Caki2 (cell line): ENCODE results near the gene FAM118B. TPM values are rescaled to one million over a fixed set of nuclear protein-coding genes. Genes with fewer than 3 reads are reported as not detected.

Experiments used
- DNase-seq: peaks from one replicate; pipeline ENCODE4 v3.0.0-alpha.2; 2015; ENCODE audit warnings: low read depth
- in situ Hi-C: cut with HindIII; loops from 2 replicates; pipeline ENCODE4 v1.10.0; 2016; ENCODE audit warnings: low sequenced_read_pairs, low pct_unique_long_range_greater_than_20kb, mixed read lengths
- total RNA-seq: library from RNA; depleted of rRNA; stranded (reverse); fragments of >200 nt; shearing (Covaris generic); gene quantifications from 2 replicates; pipeline ENCODE4 v1.2.3, GENCODE V29; 2014; ENCODE audit warnings: low replicate concordance; rRNA removed

Gene FAM118B
- total RNA-seq, result 2.3 and 5.7 TPM in 2 replicates

DNA sequence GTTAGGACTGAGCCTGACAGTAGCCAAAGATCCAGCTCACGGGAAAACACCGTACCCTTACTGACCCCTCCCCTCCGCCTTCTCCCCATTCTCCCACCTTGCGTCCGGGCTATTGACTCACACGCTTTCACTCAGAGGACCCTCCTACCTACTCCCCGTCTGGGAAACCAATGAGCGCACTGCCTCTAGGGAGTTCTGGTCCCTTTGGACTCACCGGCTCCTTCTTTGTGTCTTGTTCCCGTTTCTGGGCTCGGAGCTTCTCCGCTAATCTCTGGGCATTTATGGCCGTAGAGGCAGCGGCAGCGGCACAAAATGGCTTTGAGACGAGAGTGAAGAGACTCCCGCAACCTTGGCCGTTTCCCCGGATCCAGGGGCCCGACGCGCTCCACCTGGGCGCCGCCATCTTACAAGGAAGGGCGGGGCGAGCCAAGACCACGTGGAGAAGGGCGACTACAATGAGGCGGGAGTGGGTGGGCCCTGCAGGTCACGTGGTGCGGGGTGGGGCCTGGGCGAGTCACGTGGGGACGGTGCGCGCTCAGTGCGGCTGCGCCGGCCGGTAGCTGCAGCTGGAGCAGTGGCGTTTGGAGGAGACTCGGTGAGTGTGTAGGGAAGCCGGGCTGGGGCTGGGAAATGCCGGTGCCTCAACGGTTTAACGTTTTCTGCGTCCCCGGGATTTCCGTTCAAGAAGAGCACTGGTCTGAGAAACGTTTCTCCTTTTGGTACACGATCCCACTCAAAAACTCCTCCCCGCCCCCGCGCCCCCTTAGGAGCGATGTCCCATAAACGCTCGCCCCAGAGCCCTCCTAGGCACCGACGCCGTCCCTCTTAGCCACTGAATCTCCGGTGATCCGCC, at the start of gene FAM118B, which contains the start of gene RPUSD4:
TSS of gene FAM118B (plus strand) at position 547 of the 853 bp plus-strand sequence. CDS start 23,220 bp downstream, outside the sequence.
TSS of gene RPUSD4 (minus strand) at position 415 of the 853 bp plus-strand sequence. CDS start at position 403, 12 bp downstream.
- DNase-seq, result peak; percentile 75
- in situ Hi-C loops, result no loop called here

DNA sequence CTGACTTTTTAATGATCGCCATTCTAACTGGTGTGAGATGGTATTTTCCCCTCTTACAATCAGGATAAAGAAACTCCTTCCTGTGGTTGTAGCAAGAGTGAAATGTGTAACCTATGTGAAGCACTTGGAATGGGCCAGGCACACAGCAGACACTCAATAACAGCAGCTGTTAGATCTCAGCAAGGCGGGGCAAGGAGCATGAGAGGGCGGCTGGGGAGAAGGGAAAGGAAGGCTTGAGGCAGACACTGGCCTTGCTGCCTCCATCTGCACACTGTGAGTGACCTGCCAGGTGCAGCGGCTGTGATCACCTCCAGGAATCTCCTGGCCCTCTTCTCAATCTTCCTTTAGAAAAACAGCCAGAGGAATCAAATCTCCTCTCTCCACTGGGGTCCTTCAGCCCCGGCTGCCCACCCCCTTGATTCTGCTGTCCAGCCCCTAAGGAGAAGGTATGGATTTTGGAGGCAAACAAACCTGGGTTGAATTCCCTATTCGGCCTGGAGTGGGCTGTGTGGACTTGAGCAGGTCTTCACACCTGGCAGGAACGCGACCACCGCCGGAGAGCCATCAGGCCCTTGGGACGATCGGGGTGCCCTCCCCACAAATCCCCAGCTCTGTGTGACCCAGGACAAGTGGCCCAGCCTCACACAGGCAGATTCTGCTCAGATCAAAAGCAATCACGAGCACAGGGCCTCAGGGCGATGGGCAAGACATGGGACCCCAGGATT, 49.1 kb upstream of the FAM118B start:
- in situ Hi-C loops, result no loop called here

DNA sequence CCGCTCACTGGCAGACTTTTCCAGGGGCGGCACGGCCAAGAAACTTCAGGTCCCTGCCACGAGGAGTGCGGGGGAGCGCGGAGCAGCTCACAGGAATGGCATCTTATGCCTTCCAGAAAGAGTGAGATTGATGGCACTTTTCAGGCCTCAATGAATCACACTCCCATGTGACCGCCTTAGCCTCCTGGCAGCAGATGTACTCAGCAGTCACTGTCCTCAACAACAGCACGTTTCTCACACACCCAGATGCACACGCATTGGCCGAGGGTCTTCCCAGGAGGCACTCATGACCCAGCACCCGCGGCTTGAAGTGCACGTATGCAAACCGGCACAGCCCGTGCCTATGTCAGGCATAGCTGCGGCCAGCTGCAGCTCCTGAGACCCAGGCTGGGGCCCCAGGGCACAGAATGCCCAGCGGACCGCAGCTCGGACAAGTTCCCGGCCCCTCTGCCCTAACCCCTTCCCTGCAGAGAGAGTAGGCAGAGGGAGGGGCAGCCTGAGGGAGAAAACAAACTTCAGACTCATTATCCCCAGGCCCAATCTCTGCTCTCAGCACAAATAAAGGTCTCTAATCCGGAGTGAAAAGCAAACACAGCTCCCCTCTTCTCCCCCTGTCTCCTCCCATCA, 48.4 kb upstream of the FAM118B start:
- peak; percentile 79 for DNase-seq

More for the DNA sequence above, 49.1 kb upstream of the FAM118B start:
- DNase-seq, result no peak

DNA sequence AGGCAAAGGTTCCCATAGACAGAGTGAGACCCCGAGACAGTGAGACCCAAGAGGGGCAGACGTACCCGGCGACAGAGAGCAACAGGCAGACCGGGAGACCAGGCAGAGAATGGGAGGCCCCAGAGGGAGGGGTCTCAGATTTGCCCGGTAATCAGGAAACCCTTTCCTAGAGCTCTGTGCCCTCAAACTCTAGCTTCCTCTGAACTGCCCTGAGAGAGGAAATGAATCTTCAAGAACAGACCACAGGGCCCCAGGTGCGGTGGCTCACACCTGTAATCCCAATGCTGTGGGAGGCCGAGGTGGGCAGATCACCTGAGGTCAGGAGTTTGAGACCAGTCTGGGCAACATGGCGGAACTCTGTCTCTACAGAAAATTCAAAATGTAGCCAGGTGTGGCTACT, 47.8 kb upstream of the FAM118B start:
- no peak for DNase-seq
- in situ Hi-C loops, result no loop called here

More for the DNA sequence above, 48.4 kb upstream of the FAM118B start:
- in situ Hi-C loops, result no loop called here

DNA sequence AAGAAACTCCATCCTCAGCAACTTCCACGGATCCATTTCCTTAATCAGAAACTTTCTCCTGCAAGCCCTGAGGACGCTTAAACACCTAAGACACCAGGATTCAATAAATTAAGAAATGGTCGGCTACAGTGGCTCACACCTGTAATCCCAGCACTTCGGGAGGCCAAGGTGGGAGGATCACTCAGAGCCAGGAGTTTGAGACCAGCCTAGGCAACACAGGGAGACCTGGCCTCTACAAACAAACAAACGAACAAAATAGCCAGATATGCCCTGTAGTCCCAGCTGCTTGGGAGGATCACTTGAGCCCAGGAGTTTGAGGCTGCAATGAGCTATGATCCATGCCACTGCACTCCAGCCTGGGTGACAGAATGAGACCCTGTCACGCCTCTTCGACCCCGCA, 46.8 kb upstream of the FAM118B start:
- DNase-seq, result peak; percentile 4
- in situ Hi-C loops, result no loop called here

DNA sequence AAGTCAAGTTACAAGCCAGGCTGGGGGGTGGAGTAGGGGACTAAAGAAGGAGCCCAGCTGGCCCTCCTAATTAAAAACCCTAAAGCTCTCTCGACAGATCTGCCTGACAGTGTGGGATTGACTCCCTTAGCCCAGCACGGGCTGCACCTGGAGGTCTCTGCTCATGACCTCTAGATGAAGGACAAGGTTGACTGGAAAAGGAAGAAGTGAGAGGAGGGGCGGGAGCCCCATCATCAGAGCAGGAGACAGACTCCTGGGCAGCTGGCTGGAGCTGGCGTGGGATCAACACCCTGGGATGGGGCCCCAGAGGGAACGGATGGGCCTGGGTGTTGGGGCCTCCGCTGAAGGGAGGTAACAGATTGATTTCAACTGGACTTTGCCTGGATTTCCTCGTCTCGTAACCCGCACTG, 46.3 kb upstream of the FAM118B start:
- in situ Hi-C loops, result no loop called here
- no peak for DNase-seq

DNA sequence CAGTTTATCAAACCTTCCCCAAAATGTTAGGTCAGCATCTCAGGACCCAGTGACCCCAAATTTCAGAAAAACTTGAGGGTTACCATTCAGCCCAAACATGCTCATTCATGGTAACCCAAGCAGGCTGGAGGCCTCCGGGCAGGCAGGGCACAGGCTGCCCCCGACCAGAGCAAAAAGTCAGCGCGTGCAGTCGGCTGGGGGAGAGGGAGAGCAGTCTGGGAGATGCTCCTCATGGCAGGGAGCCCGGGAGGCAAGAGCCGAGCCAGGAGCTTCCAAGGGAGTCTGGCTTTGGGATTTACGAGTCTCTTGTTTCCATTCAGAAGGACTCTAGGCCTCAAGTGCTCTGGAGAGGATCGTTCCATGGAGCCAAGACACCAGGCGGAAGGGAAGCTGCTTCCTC, 45.8 kb upstream of the FAM118B start:
- no peak for DNase-seq
- in situ Hi-C loops, result no loop called here

DNA sequence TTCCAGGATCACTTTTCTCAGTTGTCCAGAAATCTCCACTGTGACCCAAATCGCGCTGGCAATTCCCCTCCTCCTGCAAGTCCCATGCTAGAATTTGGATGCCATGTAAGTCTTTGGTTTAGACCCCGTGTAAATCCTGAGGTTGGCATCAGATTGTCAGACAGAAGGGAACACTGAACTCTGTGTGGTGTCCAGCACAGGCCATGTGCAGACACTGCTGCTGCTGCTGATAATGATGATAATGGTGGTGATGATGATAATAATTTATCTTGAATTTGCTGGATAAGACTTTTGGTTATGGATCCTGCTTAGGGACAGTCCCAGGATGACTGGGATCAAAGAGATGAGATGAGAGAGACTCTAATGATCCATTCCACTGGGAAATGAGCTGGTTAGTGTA, 45.2 kb upstream of the FAM118B start:
- DNase-seq, result no peak
- in situ Hi-C loops, result no loop called here

DNA sequence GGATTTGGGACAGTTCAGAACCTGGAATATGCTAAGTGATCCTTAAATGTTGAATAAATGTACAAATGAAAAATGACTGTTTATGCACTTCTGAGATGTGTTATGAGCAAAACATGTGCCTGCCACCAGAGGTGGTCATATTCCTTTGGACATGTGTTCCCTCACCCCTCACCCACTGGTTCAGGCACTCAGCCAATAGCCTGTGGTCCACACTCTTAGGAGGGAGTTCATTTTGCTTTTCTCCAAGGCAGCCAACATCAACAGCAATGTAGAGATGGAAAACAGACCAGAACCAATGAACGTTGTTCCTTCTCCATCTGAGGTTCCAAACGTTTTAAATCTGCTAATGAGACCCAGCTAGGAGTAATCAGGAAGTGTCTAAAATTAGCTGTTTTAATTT, 44.1 kb upstream of the FAM118B start:
- in situ Hi-C loops, result no loop called here
- DNase-seq, result no peak

DNA sequence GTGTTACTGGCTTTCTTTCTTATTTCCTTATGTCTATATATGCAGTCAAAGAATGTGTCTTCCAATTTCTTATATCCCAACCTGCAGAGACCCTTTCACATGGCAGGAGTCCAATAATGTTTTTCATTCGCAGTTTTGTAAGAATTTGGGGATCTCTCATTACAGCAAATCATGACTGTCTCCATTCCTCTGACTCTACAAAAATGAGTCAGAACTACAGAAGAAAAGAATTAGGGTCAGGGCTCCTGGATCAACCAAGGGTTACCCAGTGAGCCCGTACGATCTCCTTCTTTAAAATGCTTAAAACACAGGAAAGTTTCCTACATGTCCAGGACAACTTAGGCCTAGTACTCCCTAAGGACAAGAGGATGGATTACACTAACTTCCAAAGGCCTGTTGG, 42.3 kb upstream of the FAM118B start:
- DNase-seq, result no peak
- in situ Hi-C loops, result no loop called here

DNA sequence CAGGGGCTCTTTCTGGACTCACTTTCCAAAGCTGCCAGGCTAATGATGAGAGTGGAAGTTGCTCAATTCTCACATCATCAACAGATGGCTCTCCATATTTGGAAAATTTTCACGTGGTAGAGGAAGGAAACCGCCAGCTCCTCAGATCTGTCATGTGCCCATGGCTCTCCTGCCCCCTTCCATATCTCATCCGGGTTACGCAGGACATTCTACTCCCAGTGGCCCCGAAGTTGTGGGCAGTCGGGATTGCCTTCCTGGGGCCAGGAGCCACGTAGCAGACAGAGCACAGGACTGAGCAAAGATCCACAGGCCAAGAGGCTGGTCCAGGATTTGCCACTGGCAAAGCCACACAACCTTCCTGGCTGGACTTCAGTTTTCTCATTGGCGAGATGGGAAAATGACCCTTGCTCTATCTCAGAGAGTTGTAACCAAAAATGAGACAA, 39.0 kb upstream of the FAM118B start:
- in situ Hi-C loops, result no loop called here
- no peak for DNase-seq

DNA sequence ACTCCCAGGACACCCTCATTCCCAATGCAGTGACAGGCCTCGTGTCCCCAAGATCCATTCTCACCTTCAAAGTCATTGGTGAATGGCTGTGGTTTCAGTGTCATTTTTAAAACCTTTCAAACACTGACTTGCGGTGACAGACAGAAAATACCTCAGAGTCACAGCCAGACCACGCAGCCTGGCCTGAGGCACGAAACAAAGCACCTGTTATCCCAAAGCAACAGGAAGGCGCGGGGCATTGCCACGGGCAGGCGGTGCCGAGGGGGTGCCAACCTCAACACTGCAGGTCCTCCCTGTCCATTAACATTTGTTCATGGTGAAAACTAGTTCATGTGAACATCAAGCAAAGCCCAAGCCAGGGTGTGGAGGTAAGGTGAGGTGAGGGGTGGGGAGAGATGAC, 38.3 kb upstream of the FAM118B start:
- DNase-seq, result no peak
- in situ Hi-C loops, result no loop called here

DNA sequence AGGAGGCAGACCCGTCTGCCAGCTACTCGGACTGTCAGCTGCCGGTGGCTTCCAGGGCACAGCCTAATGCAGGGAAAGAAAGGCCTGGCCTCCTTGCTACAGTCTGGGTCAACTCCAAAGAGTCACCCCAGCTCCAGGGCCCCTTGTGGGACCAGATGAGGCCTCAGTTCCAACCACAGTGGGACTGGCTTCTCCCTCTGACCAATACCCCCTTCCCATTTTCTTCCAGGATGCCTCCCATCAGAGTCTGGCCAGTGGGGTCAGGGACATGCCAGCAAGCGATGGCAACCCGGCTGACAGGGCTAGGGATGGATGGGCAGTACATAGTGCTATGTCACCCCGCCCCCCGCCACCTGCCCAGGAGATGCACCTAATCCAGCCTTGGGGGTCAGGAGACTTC, 36.8 kb upstream of the FAM118B start:
- no peak for DNase-seq
- in situ Hi-C loops, result no loop called here

DNA sequence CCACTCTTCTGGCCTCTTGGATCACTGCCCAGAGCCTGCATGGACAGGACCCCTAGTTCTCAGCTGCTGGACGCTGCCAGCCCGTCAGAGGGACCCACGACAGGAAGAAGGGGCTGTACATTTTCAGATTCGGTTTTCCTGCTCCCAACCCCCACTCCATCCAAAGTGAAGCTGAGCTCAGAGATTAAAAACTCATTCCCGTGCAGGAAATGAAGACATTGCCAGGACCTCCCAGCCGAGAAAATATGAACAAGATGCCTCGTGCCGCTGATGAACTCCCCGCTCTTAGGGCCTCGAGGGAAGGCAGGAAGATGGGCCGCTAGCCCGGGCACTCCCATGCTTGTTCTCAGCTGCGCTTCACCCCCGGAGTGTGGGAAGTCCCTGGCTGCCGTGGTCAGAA, 36.2 kb upstream of the FAM118B start:
- in situ Hi-C loops, result no loop called here
- DNase-seq, result no peak

DNA sequence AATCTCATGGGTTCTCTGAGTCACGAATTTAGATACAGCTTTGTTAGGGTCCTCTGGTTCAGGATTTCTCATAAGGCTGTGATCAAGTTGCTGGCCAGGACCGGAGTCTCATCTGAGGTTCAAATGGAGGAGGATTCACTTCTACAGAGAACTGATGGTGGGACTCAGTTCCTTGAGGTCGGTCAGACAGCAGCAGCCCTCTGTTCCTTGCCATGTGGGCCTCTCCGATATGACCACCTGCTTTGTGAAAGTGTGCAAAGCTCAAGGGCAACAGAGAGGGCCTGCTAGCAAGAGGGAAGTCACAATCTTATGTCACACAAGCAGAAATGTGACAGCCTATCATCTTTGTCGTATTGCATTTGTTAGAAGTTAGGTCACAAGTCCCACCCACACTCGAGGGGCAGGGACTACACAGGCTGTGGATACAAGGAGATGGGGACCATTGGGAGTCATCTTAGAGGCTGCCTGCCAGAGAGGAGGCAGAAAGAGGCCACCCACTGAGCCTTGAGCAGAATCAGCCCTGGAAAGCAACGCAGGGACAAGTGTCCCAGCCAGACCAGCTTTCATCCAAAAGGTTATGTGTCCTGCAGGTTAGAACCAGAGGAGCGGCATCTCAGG, 34.6 kb upstream of the FAM118B start:
- in situ Hi-C loops, result no loop called here

DNA sequence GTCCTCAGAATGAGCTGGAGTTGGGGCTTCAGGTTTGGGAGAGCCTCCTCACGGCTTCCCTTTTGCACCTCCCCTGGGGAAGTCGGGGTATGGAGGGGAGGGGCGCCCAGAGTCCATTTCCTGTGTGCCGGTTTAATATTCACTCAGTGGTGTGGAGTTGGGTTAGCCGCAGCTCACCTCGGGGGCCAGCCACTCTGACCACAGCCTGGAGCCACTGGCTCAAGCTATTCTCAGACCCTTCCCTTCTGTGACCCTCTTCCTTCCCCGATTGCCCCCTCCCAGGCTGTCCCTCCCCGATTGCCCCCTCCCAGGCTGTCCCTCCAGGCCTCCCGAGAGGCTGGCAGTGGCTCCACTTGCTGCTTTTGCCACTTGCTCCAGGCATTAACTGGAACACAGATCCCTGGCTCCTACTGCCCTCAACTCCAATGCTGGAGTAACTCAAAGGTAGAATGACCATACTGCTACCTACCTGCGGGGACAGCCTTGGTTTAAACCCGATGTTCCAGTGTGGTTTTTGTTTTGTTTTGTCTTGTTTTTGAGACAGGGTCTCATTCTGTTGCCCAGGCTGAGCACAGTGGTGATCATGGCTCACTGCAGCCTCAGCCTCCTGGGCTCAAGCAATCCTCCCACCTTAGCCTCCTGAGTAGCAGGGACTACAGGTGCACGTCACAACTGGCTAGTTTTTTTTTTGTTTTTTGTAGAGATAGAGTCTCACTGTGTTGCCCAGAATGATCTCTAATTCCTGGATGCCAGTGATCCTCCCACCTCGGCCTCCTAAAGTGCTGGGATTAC, 29.4 kb upstream of the FAM118B start:
- DNase-seq, result no peak
- in situ Hi-C loops, result no loop called here

More for the DNA sequence above, 34.6 kb upstream of the FAM118B start:
- DNase-seq, result no peak

DNA sequence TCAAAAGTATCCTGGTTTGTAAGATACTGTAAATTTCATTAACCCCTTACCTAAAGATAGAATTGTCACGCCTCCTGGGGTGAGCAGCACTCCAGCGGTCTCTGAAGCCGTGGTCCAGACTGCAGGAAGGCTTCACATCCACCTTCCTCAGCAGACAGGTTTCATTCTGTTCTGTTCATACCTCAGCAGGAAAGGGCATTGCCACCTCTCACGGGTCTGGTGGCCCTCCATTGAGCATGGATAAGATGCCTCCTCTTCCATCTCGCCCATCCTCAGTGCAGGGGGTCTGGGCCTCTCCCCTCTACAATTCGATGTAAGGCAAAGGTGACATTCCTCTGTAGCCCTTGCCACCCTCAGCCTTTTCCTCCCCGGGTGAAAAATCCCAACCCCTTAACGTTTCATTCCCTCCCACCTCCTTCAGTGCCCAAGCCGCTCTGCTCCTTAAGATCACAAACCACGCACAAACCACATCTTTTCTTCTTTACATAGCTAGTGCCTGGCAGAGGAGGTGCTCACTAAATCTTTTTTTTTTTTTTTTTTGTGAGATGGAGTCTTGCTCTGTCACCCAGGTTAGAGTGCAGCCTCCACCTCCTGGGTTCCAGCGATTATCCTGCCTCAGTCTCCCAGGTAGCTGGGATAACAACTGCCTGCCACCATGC, 28.7 kb upstream of the FAM118B start:
- in situ Hi-C loops, result no loop called here
- DNase-seq, result no peak
